Astrocyte of the cerebellum (primary cell): ENCODE results near the gene ADGRB3.

Experiments
- DNase-seq: peaks from one replicate; pipeline ENCODE4 v3.0.0-alpha.2; 2011; ENCODE audit warnings: low read depth
- H3K4me3 ChIP-seq: 2 replicates; pipeline ENCODE4 v1.5.1; 2011; ENCODE audit warnings: mild to moderate bottlenecking, low read depth, low read length, moderate library complexity
- CTCF ChIP-seq: IDR thresholded peaks from 2 replicates; pipeline ENCODE4 v1.5.1; 2012; ENCODE audit warnings: low read length, low read depth, moderate library complexity, mild to moderate bottlenecking; ENCODE audit errors: missing control alignments
- in situ Hi-C: cut with HindIII; loops from 2 replicates; pipeline ENCODE4 v1.10.0; 2017; ENCODE audit warnings: low sequenced_read_pairs

Gene ADGRB3

GRCh38 chr6:68704485-68704884 is 69.4 kb downstream of the ADGRB3 start:
- DNase-seq = no peak
- no peak for TF ChIP-seq CTCF
- in situ Hi-C loops = no loop called here
- H3K4me3 ChIP-seq = no peak overlapping the region

GRCh38 chr6:68709091-68709490 is 74.0 kb downstream of the ADGRB3 start:
- no peak for DNase-seq
- in situ Hi-C loops = no loop called here
- no peak overlapping the region for H3K4me3 ChIP-seq
- TF ChIP-seq CTCF = no peak

- in situ Hi-C loops = no loop called here
- TF ChIP-seq CTCF = no peak
Observed at GRCh38 chr6:68709882-68710281, 74.8 kb downstream of the ADGRB3 start.

GRCh38 chr6:68710496-68710895 is 75.4 kb downstream of the ADGRB3 start:
- no peak for DNase-seq
- no peak for TF ChIP-seq CTCF
- in situ Hi-C loops = no loop called here
- no peak overlapping the region for H3K4me3 ChIP-seq

More at GRCh38 chr6:68709882-68710281, 74.8 kb downstream of the ADGRB3 start:
- H3K4me3 ChIP-seq = no peak overlapping the region
- no peak for DNase-seq

GRCh38 chr6:68710916-68711315 is 75.8 kb downstream of the ADGRB3 start:
- DNase-seq = no peak
- in situ Hi-C loops = no loop called here
- no peak for TF ChIP-seq CTCF
- H3K4me3 ChIP-seq = no peak overlapping the region

- no peak for TF ChIP-seq CTCF
- DNase-seq = no peak
- in situ Hi-C loops = no loop called here
- H3K4me3 ChIP-seq = no peak overlapping the region
Observed at GRCh38 chr6:68711386-68712000, 76.4 kb downstream of the ADGRB3 start.

- no peak overlapping the region for H3K4me3 ChIP-seq
- no peak for TF ChIP-seq CTCF
- in situ Hi-C loops = no loop called here
- no peak for DNase-seq
Observed at GRCh38 chr6:68716620-68717019, 81.5 kb downstream of the ADGRB3 start.
